Measurements from ENCODE around the gene EXT2. TPM values are rescaled to one million over a fixed set of nuclear protein-coding genes. Genes with fewer than 3 reads are reported as not detected.

Gene EXT2
- total RNA-seq, 1 experiment from 2014 or later = 67.3 TPM

- TF ChIP-seq CTCF (IDR thresholded peaks at IDR 0.05; ENCODE audit: unreplicated experiment) = no peak
- no peak for DNase-seq
- BruUV-seq (replicated peaks) = no TSS peak
- no peaks in the 10 kb centered on the region for H3K4me1 Mint-ChIP-seq (ENCODE audit: low read depth, unreplicated experiment)
- H3K27ac Mint-ChIP-seq (ENCODE audit: unreplicated experiment) = no peak overlapping the region
- CTCF ChIA-PET = no interaction called here
- no peak overlapping the region for H3K4me3 Mint-ChIP-seq (ENCODE audit: low read depth, unreplicated experiment)
- H3K36me3 Mint-ChIP-seq (ENCODE audit: insufficient read depth, unreplicated experiment) = no peaks in the 10 kb centered on the region
- intact Hi-C loops (cut with micrococcal nuclease; ENCODE audit: unreplicated experiment) = no loop called here
- H3K9me3 Mint-ChIP-seq (ENCODE audit: low read depth, unreplicated experiment) = peaks cover 15% of the 10 kb centered on the region
- H3K27me3 Mint-ChIP-seq (ENCODE audit: unreplicated experiment) = no peaks in the 10 kb centered on the region
Measured at GRCh38 chr11:44250421-44250820, 154.9 kb downstream of the EXT2 start.

- Mint-ChIP-seq H3K9me3 (ENCODE audit: low read depth, unreplicated experiment) (peaks cover 15% of the 10 kb centered on the region), H3K4me1 (ENCODE audit: low read depth, unreplicated experiment) (no peaks in the 10 kb centered on the region), H3K36me3 (ENCODE audit: insufficient read depth, unreplicated experiment) (no peaks in the 10 kb centered on the region), H3K27me3 (ENCODE audit: unreplicated experiment) (no peaks in the 10 kb centered on the region), H3K27ac (ENCODE audit: unreplicated experiment) (no peak overlapping the region), H3K4me3 (ENCODE audit: low read depth, unreplicated experiment) (no peak overlapping the region)
- no TSS peak for BruUV-seq (replicated peaks)
- intact Hi-C loops (cut with micrococcal nuclease; ENCODE audit: unreplicated experiment) = no loop called here
- CTCF ChIA-PET = no interaction called here
- no peak for TF ChIP-seq CTCF (IDR thresholded peaks at IDR 0.05; ENCODE audit: unreplicated experiment)
- DNase-seq = no peak
Measured at GRCh38 chr11:44252999-44253602, 157.6 kb downstream of the EXT2 start.

- BruUV-seq (replicated peaks) = no TSS peak
- Mint-ChIP-seq H3K4me3 (ENCODE audit: low read depth, unreplicated experiment) (no peak overlapping the region), H3K4me1 (ENCODE audit: low read depth, unreplicated experiment) (no peaks in the 10 kb centered on the region), H3K36me3 (ENCODE audit: insufficient read depth, unreplicated experiment) (no peaks in the 10 kb centered on the region), H3K9me3 (ENCODE audit: low read depth, unreplicated experiment) (peaks cover 15% of the 10 kb centered on the region), H3K27me3 (ENCODE audit: unreplicated experiment) (no peaks in the 10 kb centered on the region), H3K27ac (ENCODE audit: unreplicated experiment) (no peak overlapping the region)
- DNase-seq = no peak
- CTCF ChIA-PET = no interaction called here
- no peak for TF ChIP-seq CTCF (IDR thresholded peaks at IDR 0.05; ENCODE audit: unreplicated experiment)
- intact Hi-C loops (cut with micrococcal nuclease; ENCODE audit: unreplicated experiment) = no loop called here
Measured at GRCh38 chr11:44255406-44256071, 160.1 kb downstream of the EXT2 start.

GRCh38 chr11:44256673-44257291 is 161.3 kb downstream of the EXT2 start:
- no peak for DNase-seq
- no TSS peak for BruUV-seq (replicated peaks)
- TF ChIP-seq CTCF (IDR thresholded peaks at IDR 0.05; ENCODE audit: unreplicated experiment) = no peak
- H3K4me3 Mint-ChIP-seq (ENCODE audit: low read depth, unreplicated experiment) = no peak overlapping the region
- H3K4me1 Mint-ChIP-seq (ENCODE audit: low read depth, unreplicated experiment) = no peaks in the 10 kb centered on the region
- no peaks in the 10 kb centered on the region for H3K27me3 Mint-ChIP-seq (ENCODE audit: unreplicated experiment)
- CTCF ChIA-PET = no interaction called here
- H3K9me3 Mint-ChIP-seq (ENCODE audit: low read depth, unreplicated experiment) = peaks cover 14% of the 10 kb centered on the region
- H3K27ac Mint-ChIP-seq (ENCODE audit: unreplicated experiment) = no peak overlapping the region
- H3K36me3 Mint-ChIP-seq (ENCODE audit: insufficient read depth, unreplicated experiment) = no peaks in the 10 kb centered on the region
- intact Hi-C loops (cut with micrococcal nuclease; ENCODE audit: unreplicated experiment) = no loop called here
